ENCODE measurements around the gene CDC14B. TPM values are rescaled to one million over a fixed set of nuclear protein-coding genes. Genes with fewer than 3 reads are reported as not detected.

CDC14B gene
- total RNA-seq, 1 experiment from 2014 or later: 11.4 TPM

- H3K9ac ChIP-seq (ENCODE audit: low read length): no peak overlapping the region
- BruUV-seq (replicated peaks): no TSS peak
- H3K4me3 ChIP-seq (ENCODE audit: low read length): no peak overlapping the region
- no peaks in the 10 kb centered on the region for H3F3A ChIP-seq (ENCODE audit: low read length, unreplicated experiment)
- no peaks in the 10 kb centered on the region for H4K20me1 ChIP-seq (ENCODE audit: low read length)
- H3K9me3 ChIP-seq (ENCODE audit: low read length): no peaks in the 10 kb centered on the region
- ATAC-seq: no peak
- no peaks in the 10 kb centered on the region for H3K36me3 ChIP-seq (ENCODE audit: low read depth, low read length)
- peaks cover 10% of the 10 kb centered on the region; the same call in 1 of the 2 replicates for H3K4me1 ChIP-seq (ENCODE audit: insufficient read depth, low read length)
- H3K27me3 ChIP-seq (ENCODE audit: low read length): no peaks in the 10 kb centered on the region
- TF ChIP-seq EZH2 (IDR thresholded peaks at IDR 0.05; ENCODE audit: low read length, unreplicated experiment) (no peak), EZH2phosphoT487 (IDR thresholded peaks at IDR 0.05; ENCODE audit: borderline replicate concordance, low read length) (no peak)
- TF ChIP-seq, protein P1, sequence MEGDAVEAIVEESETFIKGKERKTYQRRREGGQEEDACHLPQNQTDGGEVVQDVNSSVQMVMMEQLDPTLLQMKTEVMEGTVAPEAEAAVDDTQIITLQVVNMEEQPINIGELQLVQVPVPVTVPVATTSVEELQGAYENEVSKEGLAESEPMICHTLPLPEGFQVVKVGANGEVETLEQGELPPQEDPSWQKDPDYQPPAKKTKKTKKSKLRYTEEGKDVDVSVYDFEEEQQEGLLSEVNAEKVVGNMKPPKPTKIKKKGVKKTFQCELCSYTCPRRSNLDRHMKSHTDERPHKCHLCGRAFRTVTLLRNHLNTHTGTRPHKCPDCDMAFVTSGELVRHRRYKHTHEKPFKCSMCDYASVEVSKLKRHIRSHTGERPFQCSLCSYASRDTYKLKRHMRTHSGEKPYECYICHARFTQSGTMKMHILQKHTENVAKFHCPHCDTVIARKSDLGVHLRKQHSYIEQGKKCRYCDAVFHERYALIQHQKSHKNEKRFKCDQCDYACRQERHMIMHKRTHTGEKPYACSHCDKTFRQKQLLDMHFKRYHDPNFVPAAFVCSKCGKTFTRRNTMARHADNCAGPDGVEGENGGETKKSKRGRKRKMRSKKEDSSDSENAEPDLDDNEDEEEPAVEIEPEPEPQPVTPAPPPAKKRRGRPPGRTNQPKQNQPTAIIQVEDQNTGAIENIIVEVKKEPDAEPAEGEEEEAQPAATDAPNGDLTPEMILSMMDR (conservative IDR thresholded peaks at IDR 0.05; ENCODE audit: low read depth, low read length): no peak
- no peaks in the 10 kb centered on the region for H3K79me2 ChIP-seq (ENCODE audit: low read length)
- no peak overlapping the region for H3K27ac ChIP-seq (ENCODE audit: low read length)
- DNase-seq: no peak
- no peak overlapping the region for H2AFZ ChIP-seq (ENCODE audit: low read length)
- intact Hi-C loops (cut with micrococcal nuclease): no loop called here
- H3K4me2 ChIP-seq (ENCODE audit: low read length): no peak overlapping the region
- POLR2A ChIA-PET (ENCODE audit: unreplicated experiment): no interaction called here
- CTCF ChIA-PET: no interaction called here
- no peaks in the 10 kb centered on the region for H3K9me2 ChIP-seq (replicated peaks; ENCODE audit: low read length)
Measured at GRCh38 chr9:96499257-96499656, 120.4 kb downstream of the CDC14B start.

DNA sequence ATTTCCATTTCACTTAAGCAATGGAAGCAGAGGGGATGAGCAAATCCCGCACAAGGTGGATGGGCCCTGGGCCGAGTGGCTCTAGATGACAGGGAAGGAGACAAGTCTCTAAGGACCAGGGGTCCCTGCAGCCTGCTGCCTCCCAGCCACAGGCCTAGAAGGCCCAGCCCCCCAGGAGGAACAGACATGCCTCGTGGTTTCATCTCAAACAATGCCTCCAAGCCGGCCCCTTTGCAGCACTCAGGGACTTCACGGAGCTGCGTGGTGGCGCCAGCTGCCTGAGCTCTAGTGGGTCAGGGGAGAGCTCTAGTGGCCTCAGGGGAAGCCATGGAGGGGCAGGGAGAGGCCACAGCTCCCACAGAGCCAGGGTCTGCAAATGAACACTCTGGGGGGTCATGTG is 120.8 kb downstream of the CDC14B start:
- no TSS peak for BruUV-seq (replicated peaks)
- Histone ChIP-seq H3K4me1 (ENCODE audit: insufficient read depth, low read length) (peaks cover 10% of the 10 kb centered on the region; the same call in 1 of the 2 replicates), H3F3A (ENCODE audit: low read length, unreplicated experiment) (no peaks in the 10 kb centered on the region), H3K4me2 (ENCODE audit: low read length) (no peak overlapping the region), H3K9me2 (replicated peaks; ENCODE audit: low read length) (no peaks in the 10 kb centered on the region), H3K27me3 (ENCODE audit: low read length) (no peaks in the 10 kb centered on the region), H3K79me2 (ENCODE audit: low read length) (no peaks in the 10 kb centered on the region), H2AFZ (ENCODE audit: low read length) (no peak overlapping the region), H4K20me1 (ENCODE audit: low read length) (no peaks in the 10 kb centered on the region), H3K36me3 (ENCODE audit: low read depth, low read length) (no peaks in the 10 kb centered on the region), H3K4me3 (ENCODE audit: low read length) (no peak overlapping the region), H3K9me3 (ENCODE audit: low read length) (no peaks in the 10 kb centered on the region), H3K9ac (ENCODE audit: low read length) (no peak overlapping the region), H3K27ac (ENCODE audit: low read length) (no peak overlapping the region)
- TF ChIP-seq EZH2 (IDR thresholded peaks at IDR 0.05; ENCODE audit: low read length, unreplicated experiment) (no peak), EZH2phosphoT487 (IDR thresholded peaks at IDR 0.05; ENCODE audit: borderline replicate concordance, low read length) (no peak)
- TF ChIP-seq, protein P1 (conservative IDR thresholded peaks at IDR 0.05; ENCODE audit: low read depth, low read length): no peak
- ChIA-PET CTCF (no interaction called here), POLR2A (ENCODE audit: unreplicated experiment) (no interaction called here)
- intact Hi-C loops (cut with micrococcal nuclease): no loop called here
- no peak for DNase-seq
- no peak for ATAC-seq

- DNase-seq (no peak), ATAC-seq (no peak)
- no peaks in the 10 kb centered on the region for H3K4me1 ChIP-seq (ENCODE audit: insufficient read depth, low read length)
- H3K4me2 ChIP-seq (ENCODE audit: low read length): no peak overlapping the region
- ChIA-PET CTCF (no interaction called here), POLR2A (ENCODE audit: unreplicated experiment) (no interaction called here)
- no peak overlapping the region for H3K27ac ChIP-seq (ENCODE audit: low read length)
- no peaks in the 10 kb centered on the region for H3K79me2 ChIP-seq (ENCODE audit: low read length)
- intact Hi-C loops (cut with micrococcal nuclease): no loop called here
- H3K9ac ChIP-seq (ENCODE audit: low read length): no peak overlapping the region
- TF ChIP-seq, protein P1 (conservative IDR thresholded peaks at IDR 0.05; ENCODE audit: low read depth, low read length): no peak
- no peak for TF ChIP-seq EZH2 (IDR thresholded peaks at IDR 0.05; ENCODE audit: low read length, unreplicated experiment)
- no peak for TF ChIP-seq EZH2phosphoT487 (IDR thresholded peaks at IDR 0.05; ENCODE audit: borderline replicate concordance, low read length)
- no peak overlapping the region for H2AFZ ChIP-seq (ENCODE audit: low read length)
- H3K27me3 ChIP-seq (ENCODE audit: low read length): no peaks in the 10 kb centered on the region
- H3K4me3 ChIP-seq (ENCODE audit: low read length): no peak overlapping the region
- no peaks in the 10 kb centered on the region for H3F3A ChIP-seq (ENCODE audit: low read length, unreplicated experiment)
- no peaks in the 10 kb centered on the region for H3K9me3 ChIP-seq (ENCODE audit: low read length)
- no peaks in the 10 kb centered on the region for H3K36me3 ChIP-seq (ENCODE audit: low read depth, low read length)
- no peaks in the 10 kb centered on the region for H3K9me2 ChIP-seq (replicated peaks; ENCODE audit: low read length)
- H4K20me1 ChIP-seq (ENCODE audit: low read length): no peaks in the 10 kb centered on the region
- BruUV-seq (replicated peaks): no TSS peak
Measured at GRCh38 chr9:96497117-96497399, 122.6 kb downstream of the CDC14B start.

Measured in PC-3 (cell line).